ENCODE data around the gene CCDC74B.
"Not testable (repeated sequence)": the region's sequence is repeated elsewhere in the genome, so short reads cannot be mapped to it uniquely, and the experiment has no call there.

The CCDC74B gene

DNA sequence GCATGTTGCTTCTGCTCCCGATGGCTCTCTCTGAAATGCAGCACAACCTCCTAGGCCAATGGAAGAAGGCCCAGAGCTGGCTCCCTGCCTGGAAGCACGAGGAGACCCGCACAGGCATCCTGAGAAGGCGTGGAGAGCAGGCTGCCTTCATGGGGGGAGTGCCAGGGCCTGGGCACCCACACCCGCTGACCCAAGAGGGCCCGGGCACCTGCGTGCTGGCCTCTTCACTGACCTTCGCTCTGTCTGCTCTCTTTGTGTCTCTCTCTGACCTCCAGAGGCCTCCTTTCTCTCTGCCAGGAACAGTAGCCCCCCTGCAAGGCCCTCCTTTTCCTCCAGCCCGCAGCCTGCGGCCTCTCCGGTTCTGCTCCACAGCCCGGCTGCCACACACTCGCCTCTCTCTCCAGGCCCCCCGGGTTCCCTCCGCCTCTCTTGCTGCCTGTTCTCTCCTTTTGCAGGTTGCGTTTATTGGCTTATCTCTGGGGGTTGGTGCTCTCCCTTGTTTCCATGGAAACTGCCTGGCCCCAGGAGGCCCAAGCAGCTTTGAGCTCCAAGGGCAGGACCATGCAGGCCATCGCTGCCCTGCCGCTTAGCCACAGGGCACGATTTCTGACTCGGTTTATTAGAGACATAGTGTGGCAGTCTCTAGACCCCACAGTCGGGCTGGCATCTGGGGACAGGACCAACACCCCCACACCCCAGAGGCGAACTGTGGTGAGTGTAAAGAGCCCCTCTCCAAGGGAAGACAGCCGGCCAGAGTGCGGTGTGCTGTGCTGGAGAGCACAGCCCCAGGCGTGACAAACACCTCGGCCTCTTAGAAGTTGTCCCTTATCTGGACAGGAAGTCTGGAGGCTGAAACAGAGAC is 38.8 kb upstream of the CCDC74B start:
- Histone ChIP-seq H3K9me3 (ENCODE audit: low read length) (no peaks in the 10 kb centered on the region), H3K4me1 (ENCODE audit: insufficient read depth, low read length) (peaks cover 18% of the 10 kb centered on the region), H3K36me3 (ENCODE audit: insufficient read depth, low read length) (no peaks in the 10 kb centered on the region), H3K27ac (ENCODE audit: low read depth, low read length) (no peak overlapping the region), H3K27me3 (ENCODE audit: control insufficient read depth in 1 of 2, insufficient read depth in 2 of 2, low read length in 2 of 2) (no peaks in the 10 kb centered on the region), H3K4me3 (ENCODE audit: low read depth in 1 of 2, low read length in 2 of 2) (peak overlapping the region in 1 of 2 donors; percentile 53), H3K9ac (ENCODE audit: low read length) (no peak overlapping the region)

- peak overlapping the region; percentile 44 for H3K27ac ChIP-seq (ENCODE audit: low read depth, low read length)
- not testable (repeated sequence) for H3K27me3 ChIP-seq (ENCODE audit: control insufficient read depth in 1 of 2, insufficient read depth in 2 of 2, low read length in 2 of 2); H3K36me3 ChIP-seq (ENCODE audit: insufficient read depth, low read length); H3K9me3 ChIP-seq (ENCODE audit: low read length)
- H3K4me3 ChIP-seq (ENCODE audit: low read depth in 1 of 2, low read length in 2 of 2), result peak overlapping the region; percentile 13 to 53
- H3K9ac ChIP-seq (ENCODE audit: low read length), result peak overlapping the region; percentile 49
- peaks cover 18% of the 10 kb centered on the region for H3K4me1 ChIP-seq (ENCODE audit: insufficient read depth, low read length)
Measured at GRCh38 chr2:130182826-130183511, 38.1 kb upstream of the CCDC74B start.

GRCh38 chr2:130181880-130182682 is 37.2 kb upstream of the CCDC74B start, which contains the start of gene MZT2B:
Gene MZT2B, plus strand, starts transcription at chr2:130182262. Its CDS starts 21 bp downstream, at chr2:130182283.
- H3K9me3 ChIP-seq (ENCODE audit: low read length); H3K36me3 ChIP-seq (ENCODE audit: insufficient read depth, low read length); H3K27me3 ChIP-seq (ENCODE audit: control insufficient read depth in 1 of 2, insufficient read depth in 2 of 2, low read length in 2 of 2): not testable (repeated sequence)
- peak within 1 kb of the TSS; percentile 77 for H3K27ac ChIP-seq (ENCODE audit: low read depth, low read length)
- peaks cover 18% of the 10 kb centered on the region for H3K4me1 ChIP-seq (ENCODE audit: insufficient read depth, low read length)
- peak within 1 kb of the TSS; percentile 50 to 93 for H3K4me3 ChIP-seq (ENCODE audit: low read depth in 1 of 2, low read length in 2 of 2)
- H3K9ac ChIP-seq (ENCODE audit: low read length), result peak within 1 kb of the TSS; percentile 80

DNA sequence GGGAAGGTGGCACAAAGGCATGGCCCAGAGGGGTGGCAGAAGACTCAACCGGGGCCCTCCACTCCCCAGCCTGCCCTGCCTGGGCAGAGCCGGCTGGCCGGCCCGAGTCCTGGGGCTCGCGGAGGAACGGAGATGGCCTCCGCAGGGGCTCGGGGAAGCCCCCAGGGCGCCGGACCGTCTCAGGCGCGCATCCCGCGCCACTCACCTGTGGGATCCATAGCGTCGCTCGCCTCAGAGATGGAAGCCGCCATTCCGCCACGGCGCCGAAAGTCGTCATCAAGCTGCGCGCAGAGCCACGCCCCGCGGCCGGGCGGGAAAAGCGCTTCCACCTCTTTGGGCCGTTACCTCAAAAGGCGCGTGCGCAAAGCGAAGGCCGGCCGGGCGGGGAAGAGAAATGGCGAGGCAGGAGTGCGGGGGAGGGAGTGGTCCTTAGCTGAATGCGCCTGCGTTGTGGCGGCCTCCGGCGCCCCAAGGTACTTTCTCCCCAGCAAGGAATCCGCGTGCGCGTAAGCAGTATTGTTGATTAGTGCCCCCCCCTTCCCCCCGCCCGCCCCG is 36.5 kb upstream of the CCDC74B start, which contains the start of gene SMPD4:
Gene SMPD4, minus strand, starts transcription at position 278 of the 555 bp plus-strand sequence. CDS start 5,010 bp downstream, outside the sequence.
- no peaks in the 10 kb centered on the region for H3K36me3 ChIP-seq (ENCODE audit: insufficient read depth, low read length)
- H3K9ac ChIP-seq (ENCODE audit: low read length), result peak within 1 kb of the TSS; percentile 80
- no peaks in the 10 kb centered on the region for H3K9me3 ChIP-seq (ENCODE audit: low read length)

GRCh38 chr2:130180404-130181324 is 35.8 kb upstream of the CCDC74B start:
- not testable (repeated sequence) for H3K9me3 ChIP-seq (ENCODE audit: low read length); H3K36me3 ChIP-seq (ENCODE audit: insufficient read depth, low read length); H3K27me3 ChIP-seq (ENCODE audit: control insufficient read depth in 1 of 2, insufficient read depth in 2 of 2, low read length in 2 of 2)
- Histone ChIP-seq H3K9ac (ENCODE audit: low read length) (peak overlapping the region; percentile 80), H3K27ac (ENCODE audit: low read depth, low read length) (peak overlapping the region; percentile 77), H3K4me1 (ENCODE audit: insufficient read depth, low read length) (peaks cover 18% of the 10 kb centered on the region), H3K4me3 (ENCODE audit: low read depth in 1 of 2, low read length in 2 of 2) (peak overlapping the region; percentile 48 to 93)

More for the DNA sequence above, 36.5 kb upstream of the CCDC74B start, which contains the start of gene SMPD4:
- peak within 1 kb of the TSS; percentile 77 for H3K27ac ChIP-seq (ENCODE audit: low read depth, low read length)
- peak within 1 kb of the TSS; percentile 50 to 93 for H3K4me3 ChIP-seq (ENCODE audit: low read depth in 1 of 2, low read length in 2 of 2)
- H3K27me3 ChIP-seq (ENCODE audit: control insufficient read depth in 1 of 2, insufficient read depth in 2 of 2, low read length in 2 of 2), result no peaks in the 10 kb centered on the region
- H3K4me1 ChIP-seq (ENCODE audit: insufficient read depth, low read length), result peaks cover 18% of the 10 kb centered on the region

- H3K27ac ChIP-seq (ENCODE audit: low read depth, low read length); H3K27me3 ChIP-seq (ENCODE audit: control insufficient read depth in 1 of 2, insufficient read depth in 2 of 2, low read length in 2 of 2); H3K9me3 ChIP-seq (ENCODE audit: low read length); H3K9ac ChIP-seq (ENCODE audit: low read length); H3K4me1 ChIP-seq (ENCODE audit: insufficient read depth, low read length); H3K4me3 ChIP-seq (ENCODE audit: low read depth in 1 of 2, low read length in 2 of 2): not testable (repeated sequence)
- H3K36me3 ChIP-seq (ENCODE audit: insufficient read depth, low read length), result peaks cover 21% of the 10 kb centered on the region
Measured at GRCh38 chr2:130174866-130175265, 30.0 kb upstream of the CCDC74B start.

DNA sequence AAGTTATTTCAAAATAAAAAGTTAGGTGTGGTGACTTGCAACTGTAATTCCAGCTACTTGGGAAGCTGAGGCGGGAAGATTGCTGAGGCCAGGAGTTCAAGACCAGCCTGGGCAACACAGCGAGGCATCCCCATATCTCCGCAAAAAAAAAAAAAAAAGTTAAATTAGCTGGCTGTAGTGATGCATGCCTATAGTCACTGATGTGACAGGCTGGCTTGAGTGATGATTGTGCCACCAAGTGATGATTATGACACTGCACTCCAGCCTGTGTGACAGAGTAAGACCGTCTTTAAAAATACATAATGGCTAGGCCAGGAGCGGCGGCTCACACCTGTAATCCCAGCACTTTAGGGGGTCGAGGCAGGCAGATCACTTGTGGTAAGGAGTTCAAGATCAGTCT is 25.0 kb upstream of the CCDC74B start:
- no peaks in the 10 kb centered on the region for H3K27me3 ChIP-seq (ENCODE audit: control insufficient read depth in 1 of 2, insufficient read depth in 2 of 2, low read length in 2 of 2)
- no peak overlapping the region for H3K4me3 ChIP-seq (ENCODE audit: low read depth in 1 of 2, low read length in 2 of 2)
- H3K9ac ChIP-seq (ENCODE audit: low read length), result no peak overlapping the region
- H3K27ac ChIP-seq (ENCODE audit: low read depth, low read length), result no peak overlapping the region
- peaks cover 20% of the 10 kb centered on the region for H3K36me3 ChIP-seq (ENCODE audit: insufficient read depth, low read length)
- no peaks in the 10 kb centered on the region for H3K9me3 ChIP-seq (ENCODE audit: low read length)
- H3K4me1 ChIP-seq (ENCODE audit: insufficient read depth, low read length), result no peaks in the 10 kb centered on the region

DNA sequence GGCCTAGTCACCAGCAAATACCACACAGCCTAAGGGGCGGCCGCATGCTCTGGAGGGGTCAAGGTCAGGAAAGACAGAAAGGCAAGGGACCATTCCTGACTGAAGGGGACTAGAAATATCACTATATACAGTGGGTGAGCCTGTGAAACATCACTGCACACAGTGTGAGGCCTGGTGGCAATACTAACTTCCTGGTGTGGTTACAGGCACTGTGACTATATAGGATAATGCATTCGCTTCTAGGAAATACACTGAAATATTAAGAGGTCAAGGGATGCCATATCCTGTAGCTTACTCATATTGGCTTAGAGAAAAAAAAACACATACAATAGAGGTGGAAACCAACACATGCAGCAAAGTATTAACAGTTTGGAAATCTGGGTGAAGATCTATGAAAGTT is 24.3 kb upstream of the CCDC74B start:
- H3K27ac ChIP-seq (ENCODE audit: low read depth, low read length); H3K4me3 ChIP-seq (ENCODE audit: low read depth in 1 of 2, low read length in 2 of 2); H3K9ac ChIP-seq (ENCODE audit: low read length); H3K4me1 ChIP-seq (ENCODE audit: insufficient read depth, low read length); H3K9me3 ChIP-seq (ENCODE audit: low read length); H3K27me3 ChIP-seq (ENCODE audit: control insufficient read depth in 1 of 2, insufficient read depth in 2 of 2, low read length in 2 of 2): not testable (repeated sequence)
- H3K36me3 ChIP-seq (ENCODE audit: insufficient read depth, low read length), result peaks cover 20% of the 10 kb centered on the region

DNA sequence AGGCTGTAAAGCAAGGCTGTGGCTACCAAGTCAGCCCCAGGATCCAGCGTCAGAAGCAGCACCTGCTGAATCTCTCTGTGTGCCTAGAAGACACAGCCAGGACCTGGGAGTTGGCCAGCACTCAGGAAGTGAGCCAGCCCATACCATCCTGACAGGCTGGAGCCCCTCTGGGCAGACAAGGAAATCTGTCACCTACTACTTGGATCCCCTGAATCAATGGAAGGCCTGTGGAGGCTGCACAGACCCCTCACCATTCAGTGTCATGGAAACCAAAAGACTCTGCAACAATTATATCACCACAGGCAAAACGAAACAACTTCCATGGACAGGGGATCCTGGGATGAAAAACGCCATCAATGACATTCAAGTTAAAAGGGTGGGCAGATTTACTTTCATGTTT is 21.7 kb upstream of the CCDC74B start:
- H3K9ac ChIP-seq (ENCODE audit: low read length); H3K4me3 ChIP-seq (ENCODE audit: low read depth in 1 of 2, low read length in 2 of 2); H3K27ac ChIP-seq (ENCODE audit: low read depth, low read length); H3K9me3 ChIP-seq (ENCODE audit: low read length); H3K27me3 ChIP-seq (ENCODE audit: control insufficient read depth in 1 of 2, insufficient read depth in 2 of 2, low read length in 2 of 2); H3K4me1 ChIP-seq (ENCODE audit: insufficient read depth, low read length): not testable (repeated sequence)
- peaks cover 30% of the 10 kb centered on the region for H3K36me3 ChIP-seq (ENCODE audit: insufficient read depth, low read length)

GRCh38 chr2:130165293-130166016 is 20.5 kb upstream of the CCDC74B start:
- Histone ChIP-seq H3K4me1 (ENCODE audit: insufficient read depth, low read length) (no peaks in the 10 kb centered on the region), H3K27ac (ENCODE audit: low read depth, low read length) (no peak overlapping the region), H3K4me3 (ENCODE audit: low read depth in 1 of 2, low read length in 2 of 2) (no peak overlapping the region), H3K9me3 (ENCODE audit: low read length) (no peaks in the 10 kb centered on the region), H3K9ac (ENCODE audit: low read length) (no peak overlapping the region), H3K27me3 (ENCODE audit: control insufficient read depth in 1 of 2, insufficient read depth in 2 of 2, low read length in 2 of 2) (no peaks in the 10 kb centered on the region), H3K36me3 (ENCODE audit: insufficient read depth, low read length) (peaks cover 26% of the 10 kb centered on the region)
